Ovary (tissue), 9 donors: ENCODE results near the gene RNU1-4. TPM values are rescaled to one million over a fixed set of nuclear protein-coding genes. Genes with fewer than 3 reads are reported as not detected.

Experiments
- polyA plus RNA-seq, 2 donors: library from polyadenylated mRNA; stranded (reverse); fragments of 200-250 nt in 1 of 2; fragments of 350-450 nt in 1 of 2; fragmentation: Illumina TruSeq in 1 of 2; extraction: RNeasy Lipid Tissue Mini Kit (QIAGEN cat#74804) in 1 of 2; gene quantifications; one replicate each; pipeline ENCODE4 v1.2.3, GENCODE V29; 2013 to 2014
- small RNA-seq: library from RNA; depleted of rRNA; stranded (forward); fragments of <200 nt; gene quantifications from one replicate; pipeline ENCODE3, GENCODE V24; 2016
- total RNA-seq, 7 donors: library from RNA; depleted of rRNA in 2 of 7; stranded (reverse); fragments of >200 nt in 2 of 7; fragmentation: NEBNext Ultra II Directional in 3 of 7; extraction: Animal tissue kit (Norgen Biotek cat#: 25700) in 3 of 7; gene quantifications; one replicate each; pipeline versions ENCODE4 v1.1.0 to v1.2.4, GENCODE V29; 2016 to 2023
- donor health status: DM: no; HTN: no; CAD: no; lungs with moderate emphysema.
- donor health status: DM: no; HTN: no; CAD: no.
- donor health status: Bipolar disorder and iron deficiency.
- donor health status: DM: yes; HTN: yes; CAD: no.
- donor health status: DM: no; HTN: no; CAD: no.
- donor health status: DM: yes; HTN: yes; CAD: no.

Gene RNU1-4
- total and polyA plus RNA-seq, 9 donors = under 0.01 to 7,521 (median 3,807) TPM; not detected in 2

Small RNA genes within 50 kb of the gene (small RNA-seq; reads per million reads assigned to genes)
- not detected for gene RNU1-4

Other genes starting within 250 kb of the RNU1-4 start
- 1,000 to 10,000 TPM in 5 of 7 donors, under 1 TPM in 2; under 0.01 to 7,521 (median 3,807) TPM for gene RNU1-1, start 226.2 kb upstream of the RNU1-4 start, total RNA-seq
- not detected for gene RNU1-1, start 226.2 kb upstream of the RNU1-4 start, polyA plus RNA-seq
- gene NBPF1, start 127.0 kb upstream of the RNU1-4 start, total RNA-seq = 100 to 1,000 TPM in 1 of 7 donors, 10 to 100 TPM in 6; 30.4 to 111 (median 55.9) TPM
- gene NBPF1, start 127.0 kb upstream of the RNU1-4 start, polyA plus RNA-seq = 10 to 100 TPM; 14.7 to 78.8 TPM
- gene RNU1-3, start 73.6 kb upstream of the RNU1-4 start, total RNA-seq = 1,000 to 10,000 TPM in 5 of 7 donors, under 1 TPM in 2; under 0.01 to 7,521 (median 3,807) TPM
- gene RNU1-3, start 73.6 kb upstream of the RNU1-4 start, polyA plus RNA-seq = not detected
- 1,000 to 10,000 TPM in 5 of 7 donors, under 1 TPM in 2; under 0.01 to 7,521 (median 3,807) TPM for gene RNU1-2, start 155.5 kb downstream of the RNU1-4 start, total RNA-seq
- gene RNU1-2, start 155.5 kb downstream of the RNU1-4 start, polyA plus RNA-seq = not detected
- 10 to 100 TPM; 24.4 to 49.1 (median 33.6) TPM for gene CROCC, start 181.4 kb downstream of the RNU1-4 start, total RNA-seq
- gene CROCC, start 181.4 kb downstream of the RNU1-4 start, polyA plus RNA-seq = 10 to 100 TPM in 1 of 2 donors, 1 to 10 TPM in 1; 1.7 to 33.7 TPM
- gene MFAP2, start 240.1 kb downstream of the RNU1-4 start, total RNA-seq = 10 to 100 TPM; 16.0 to 83.6 (median 36.1) TPM
- 10 to 100 TPM; 16.4 to 70.8 TPM for gene MFAP2, start 240.1 kb downstream of the RNU1-4 start, polyA plus RNA-seq